ENCODE results near the gene INO80.

GRCh38 chr15:41106947-41107346 is 9.1 kb downstream of the INO80 start:
- TF ChIP-seq EZH2 (IDR thresholded peaks at IDR 0.05; ENCODE audit: borderline replicate concordance, insufficient read depth, low read depth, low read length, poor library complexity, severe bottlenecking) (no peak), CTCF (IDR thresholded peaks at IDR 0.05) (no peak)

Measured in B cell (primary cell).